HL-60 (cell line): Measurements from ENCODE around the gene CLDN7.

ENCODE experiments used
- DNase-seq, 2 experiments: peaks; one replicate each; pipeline ENCODE4 v3.0.0-alpha.2; 2010 to 2020; ENCODE audit warnings: low read depth in 1 of 2, low spot score in 1 of 2
- H3K27ac ChIP-seq: fragments of 250-450 bp; sonication (Bioruptor Pico); replicated peaks from 2 replicates; pipeline ENCODE4 v1.5.1; 2020; ENCODE audit warnings: mild to moderate bottlenecking, moderate library complexity
- H3K27me3 ChIP-seq: fragments of 250-450 bp; sonication (Bioruptor Pico); 2 replicates; pipeline ENCODE4 v1.5.1; 2021; ENCODE audit warnings: mild to moderate bottlenecking, moderate library complexity; ENCODE audit not compliant: insufficient read depth, poor library complexity, severe bottlenecking
- H3K4me3 ChIP-seq: replicated peaks from 2 replicates; pipeline ENCODE4 v1.5.1; 2011; ENCODE audit warnings: mild to moderate bottlenecking, control low read depth, low read length; ENCODE audit not compliant: insufficient read depth
- CTCF ChIP-seq: IDR thresholded peaks from one replicate; pipeline ENCODE4 v1.5.1; 2011; ENCODE audit warnings: low read length, control low read depth, inconsistent platforms; ENCODE audit not compliant: insufficient read depth
- GABPA ChIP-seq: IDR thresholded peaks from 2 replicates; pipeline ENCODE4 v1.6.1; 2012; ENCODE audit warnings: low read depth
- POLR2AphosphoS5 ChIP-seq: IDR thresholded peaks from 2 replicates; pipeline ENCODE4 v1.6.1; 2012; ENCODE audit warnings: low read depth
- REST ChIP-seq: IDR thresholded peaks from 2 replicates; pipeline ENCODE4 v1.6.1; 2012; ENCODE audit warnings: low read depth; ENCODE audit not compliant: insufficient replicate concordance
- SPI1 ChIP-seq: IDR thresholded peaks from 2 replicates; pipeline ENCODE4 v1.6.1; 2012; ENCODE audit warnings: low read depth, mild to moderate bottlenecking, borderline replicate concordance

CLDN7 gene

GRCh38 chr17:7262935-7263800 lies 890 bp upstream of the CLDN7 start:
- Histone ChIP-seq H3K4me3 (peak overlapping the region; percentile 16), H3K27ac (no peak overlapping the region), H3K27me3 (peaks cover 2% of the 10 kb centered on the region)
- TF ChIP-seq REST = no peak
- TF ChIP-seq SPI1 = peak; percentile 3; the same call in 1 of the 2 replicates
- TF ChIP-seq GABPA = no peak
- TF ChIP-seq CTCF = no peak
- no peak for DNase-seq

- no peak for TF ChIP-seq REST
- no peak for TF ChIP-seq GABPA
- TF ChIP-seq POLR2AphosphoS5 = no peak
- no peak for DNase-seq
- H3K27me3 ChIP-seq = peaks cover 2% of the 10 kb centered on the region
- H3K4me3 ChIP-seq = no peak overlapping the region
- no peak overlapping the region for H3K27ac ChIP-seq
Observed at GRCh38 chr17:7261379-7262191, 693 bp downstream of the CLDN7 start.

- no peak for DNase-seq
- Histone ChIP-seq H3K4me3 (no peak overlapping the region), H3K27me3 (peaks cover 2% of the 10 kb centered on the region), H3K27ac (no peak overlapping the region)
- TF ChIP-seq SPI1 (no peak), POLR2AphosphoS5 (0 out of 2 replicates have a peak, but pooled peaks have one; percentile 13)
Observed at GRCh38 chr17:7260651-7261378, 1.5 kb downstream of the CLDN7 start.

GRCh38 chr17:7260151-7260550 lies 2.1 kb downstream of the CLDN7 start:
- Histone ChIP-seq H3K27me3 (peaks cover 2% of the 10 kb centered on the region), H3K4me3 (no peak overlapping the region)
- TF ChIP-seq POLR2AphosphoS5 = no peak
- no peak for TF ChIP-seq SPI1
- TF ChIP-seq CTCF = no peak
- TF ChIP-seq GABPA = no peak
- TF ChIP-seq REST = no peak

More at GRCh38 chr17:7260151-7260550, 2.1 kb downstream of the CLDN7 start:
- H3K27ac ChIP-seq = no peak overlapping the region
- DNase-seq = no peak
